H9 (cell line): ENCODE measurements around the gene STAU1. TPM values are rescaled to one million over a fixed set of nuclear protein-coding genes. Genes with fewer than 3 reads are reported as not detected.
"Not testable (repeated sequence)": the region's sequence is repeated elsewhere in the genome, so short reads cannot be mapped to it uniquely, and the experiment has no call there.

Experiments used
- DNase-seq: peaks from one replicate; pipeline ENCODE4 v3.0.0-alpha.2; 2017
- H2AFZ ChIP-seq: one replicate; pipeline ENCODE4 v1.6.1; 2013; ENCODE audit warnings: mild to moderate bottlenecking, low read length, control low read depth, moderate library complexity
- H2AK5ac ChIP-seq: 2 replicates; pipeline ENCODE4 v1.6.1; 2013; ENCODE audit warnings: low read length, control low read depth, mixed read lengths; ENCODE audit not compliant: insufficient read length
- H2BK120ac ChIP-seq: one replicate; pipeline ENCODE4 v1.6.1; 2013; ENCODE audit warnings: low read depth, mild to moderate bottlenecking, low read length, control low read depth, inconsistent platforms; ENCODE audit not compliant: poor library complexity, severe bottlenecking
- H2BK12ac ChIP-seq: 2 replicates; pipeline ENCODE4 v1.6.1; 2013; ENCODE audit warnings: low read length, control low read depth, mixed read lengths, low read depth; ENCODE audit not compliant: insufficient read length
- H2BK15ac ChIP-seq: 2 replicates; pipeline ENCODE4 v1.6.1; 2013; ENCODE audit warnings: low read depth, low read length, control low read depth
- H2BK20ac ChIP-seq: one replicate; pipeline ENCODE4 v1.6.1; 2013; ENCODE audit warnings: low read depth, mild to moderate bottlenecking, low read length, control low read depth, inconsistent platforms; ENCODE audit not compliant: poor library complexity, severe bottlenecking
- H2BK5ac ChIP-seq: 2 replicates; pipeline ENCODE4 v1.6.1; 2013; ENCODE audit warnings: low read length, control low read depth, mixed read lengths; ENCODE audit not compliant: insufficient read length
- H3K14ac ChIP-seq: 2 replicates; pipeline ENCODE4 v1.6.1; 2013; ENCODE audit warnings: low read length, control low read depth; ENCODE audit not compliant: insufficient read depth
- H3K18ac ChIP-seq: 2 replicates; pipeline ENCODE4 v1.6.1; 2013; ENCODE audit warnings: low read depth, mild to moderate bottlenecking, mixed read lengths, low read length, control low read depth; ENCODE audit not compliant: insufficient read length
- H3K23ac ChIP-seq: 2 replicates; pipeline ENCODE4 v1.6.1; 2013; ENCODE audit warnings: low read length, control low read depth, mixed read lengths, low read depth; ENCODE audit not compliant: insufficient read length
- H3K23me2 ChIP-seq: 2 replicates; pipeline ENCODE4 v1.6.1; 2013; ENCODE audit warnings: low read depth, mild to moderate bottlenecking, mixed read lengths, low read length, control low read depth; ENCODE audit not compliant: insufficient read length, poor library complexity, severe bottlenecking
- H3K27ac ChIP-seq: 2 replicates; pipeline ENCODE4 v1.5.1; 2013; ENCODE audit warnings: low read length, control low read depth, mixed read lengths, low read depth; ENCODE audit not compliant: insufficient read length
- H3K27me3 ChIP-seq: 2 replicates; pipeline ENCODE4 v1.6.1; 2013; ENCODE audit warnings: low read length, control low read depth, inconsistent platforms; ENCODE audit not compliant: insufficient read depth
- H3K4ac ChIP-seq: 2 replicates; pipeline ENCODE4 v1.6.1; 2013; ENCODE audit warnings: low read depth, mild to moderate bottlenecking, control low read depth, inconsistent platforms, low read length, moderate library complexity
- H3K4me1 ChIP-seq: 2 replicates; pipeline ENCODE4 v1.6.1; 2013; ENCODE audit warnings: low read length, control low read depth, inconsistent platforms; ENCODE audit not compliant: insufficient read depth
- H3K4me2 ChIP-seq: 2 replicates; pipeline ENCODE4 v1.6.1; 2013; ENCODE audit warnings: low read length, control low read depth, mixed read lengths; ENCODE audit not compliant: insufficient read length, insufficient read depth
- H3K56ac ChIP-seq: 2 replicates; pipeline ENCODE4 v1.6.1; 2013; ENCODE audit warnings: low read depth, mild to moderate bottlenecking, mixed read lengths, low read length, control low read depth; ENCODE audit not compliant: insufficient read length
- H3K79me1 ChIP-seq: 2 replicates; pipeline ENCODE4 v1.6.1; 2013; ENCODE audit warnings: low read depth, mild to moderate bottlenecking, moderate library complexity, low read length, control low read depth, inconsistent platforms; ENCODE audit not compliant: insufficient read depth, poor library complexity, severe bottlenecking
- H3K79me2 ChIP-seq: 2 replicates; pipeline ENCODE4 v1.6.1; 2013; ENCODE audit warnings: low read length, control low read depth, inconsistent platforms; ENCODE audit not compliant: insufficient read depth
- H3K9ac ChIP-seq: 2 replicates; pipeline ENCODE4 v1.6.1; 2013; ENCODE audit warnings: low read length, control low read depth, mixed read lengths; ENCODE audit not compliant: insufficient read length; ENCODE audit errors: extremely low read depth
- H3K9me3 ChIP-seq: one replicate; pipeline ENCODE4 v1.6.1; 2013; ENCODE audit warnings: low read depth, low read length, inconsistent platforms; ENCODE audit not compliant: control insufficient read depth
- H3T11ph ChIP-seq: one replicate; pipeline ENCODE4 v1.6.1; 2013; ENCODE audit warnings: mild to moderate bottlenecking, low read length, control low read depth, inconsistent platforms
- H4K20me1 ChIP-seq: one replicate; pipeline ENCODE4 v1.6.1; 2013; ENCODE audit not compliant: control insufficient read depth, insufficient read length, insufficient read depth
- H4K5ac ChIP-seq: 2 replicates; pipeline ENCODE4 v1.6.1; 2013; ENCODE audit warnings: low read depth, mild to moderate bottlenecking, mixed read lengths, low read length, control low read depth; ENCODE audit not compliant: insufficient read length
- H4K8ac ChIP-seq: replicated peaks from 2 replicates; pipeline ENCODE4 v1.6.1; 2013; ENCODE audit warnings: low read length, control low read depth, mixed read lengths, low read depth; ENCODE audit not compliant: insufficient read length
- H4K91ac ChIP-seq: 2 replicates; pipeline ENCODE4 v1.6.1; 2013; ENCODE audit warnings: low read depth, mild to moderate bottlenecking, moderate library complexity, mixed read lengths, low read length, control low read depth; ENCODE audit not compliant: insufficient read length
- H3K27ac Mint-ChIP-seq, 3 experiments: 2 replicates in 2 of 3; 3 replicates in 1 of 3; pipeline ENCODE4 v1.8.0; 2020 to 2021; ENCODE audit warnings: mixed read lengths in 3 of 3, mild to moderate bottlenecking in 1 of 3, moderate library complexity in 1 of 3
- H3K27me3 Mint-ChIP-seq: 2 replicates; pipeline ENCODE4 v1.8.0; 2021; ENCODE audit warnings: low read depth, mild to moderate bottlenecking, moderate library complexity, mixed read lengths
- H3K36me3 Mint-ChIP-seq, 3 experiments: 2 replicates in 2 of 3; 3 replicates in 1 of 3; pipeline ENCODE4 v1.8.0; 2020 to 2021; ENCODE audit warnings: low read depth in 3 of 3, mixed read lengths in 3 of 3; ENCODE audit not compliant: insufficient read depth in 1 of 3
- H3K4me1 Mint-ChIP-seq, 2 experiments: 2 replicates each; pipeline ENCODE4 v1.8.0; 2020; ENCODE audit warnings: mixed read lengths in 2 of 2
- H3K4me3 Mint-ChIP-seq, 2 experiments: 2 replicates in 1 of 2; 3 replicates in 1 of 2; pipeline ENCODE4 v1.8.0; 2020 to 2021; ENCODE audit warnings: mild to moderate bottlenecking in 2 of 2, mixed read lengths in 2 of 2, moderate library complexity in 1 of 2
- H3K9me3 Mint-ChIP-seq, 2 experiments: 2 replicates in 1 of 2; 3 replicates in 1 of 2; pipeline ENCODE4 v1.8.0; 2020; ENCODE audit warnings: mild to moderate bottlenecking in 2 of 2, mixed read lengths in 2 of 2, moderate library complexity in 1 of 2
- CTCF ChIP-seq: fragments of 200-600 bp; sonication (generic); conservative IDR thresholded peaks from 3 replicates; pipeline ENCODE4 v1.8.0; 2021; ENCODE audit warnings: antibody characterized with exemption, mild to moderate bottlenecking
- WGBS: extraction: QIAGEN DNeasy Blood & Tissue Kit; methylation state at CpG from one replicate; pipeline ENCODE4 v1.1.7; 2013; ENCODE audit warnings: missing lambda C conversion rate, low lambda C conversion rate, mixed read lengths; ENCODE audit not compliant: insufficient read length; ENCODE audit errors: extremely low coverage; 5-methylcytosine and 5-hydroxymethylcytosine counted together
- total RNA-seq: library from RNA; stranded (reverse); gene quantifications from 2 replicates; pipeline ENCODE4 v1.2.1, GENCODE V29; 2021

The STAU1 gene
- total RNA-seq, 1 experiment from 2014 or later = 106 TPM

GRCh38 chr20:49106328-49106727 lies 81.8 kb downstream of the STAU1 start:
- no peak overlapping the region for H3T11ph ChIP-seq
- Mint-ChIP-seq H3K36me3 (peaks cover 22 to 46% (median 36%) of the 10 kb centered on the region in 3 experiments; a peak in 6 of 7 replicates), H3K27me3 (no peaks in the 10 kb centered on the region), H3K4me1 (peaks cover 6 to 8% of the 10 kb centered on the region in 2 experiments; a peak in 3 of 4 replicates), H3K9me3 (no peaks in the 10 kb centered on the region), H3K4me3 (no peak overlapping the region), H3K27ac (peak overlapping the region; percentile 18 to 73 (median 27); a peak in 5 of 7 replicates)
- H3K23ac ChIP-seq = no peak overlapping the region
- no peak overlapping the region for H3K4ac ChIP-seq
- H3K14ac ChIP-seq = no peak overlapping the region
- no peak overlapping the region for H2BK12ac ChIP-seq
- DNase-seq = no peak
- no peak overlapping the region for H2BK120ac ChIP-seq
- no peak for TF ChIP-seq CTCF
- no peak overlapping the region for H4K8ac ChIP-seq
- no peaks in the 10 kb centered on the region for H4K20me1 ChIP-seq
- H2BK15ac ChIP-seq = no peak overlapping the region
- H3K79me1 ChIP-seq = no peaks in the 10 kb centered on the region
- WGBS = no CpG with 5 or more reads among the region's 6 CpGs
- no peaks in the 10 kb centered on the region for H3K4me1 ChIP-seq
- no peaks in the 10 kb centered on the region for H3K79me2 ChIP-seq
- H3K4me2 ChIP-seq = no peak overlapping the region
- no peaks in the 10 kb centered on the region for H3K9me3 ChIP-seq
- H3K27me3 ChIP-seq = no peaks in the 10 kb centered on the region
- H2BK5ac ChIP-seq = no peak overlapping the region
- no peak overlapping the region for H3K9ac ChIP-seq
- H3K18ac ChIP-seq = no peak overlapping the region
- H4K91ac ChIP-seq = no peak overlapping the region
- H3K56ac ChIP-seq = no peak overlapping the region
- H2AFZ ChIP-seq = no peak overlapping the region
- H2AK5ac ChIP-seq = no peak overlapping the region
- H3K23me2 ChIP-seq = no peaks in the 10 kb centered on the region
- no peak overlapping the region for H2BK20ac ChIP-seq
- H3K27ac ChIP-seq = no peak overlapping the region
- H4K5ac ChIP-seq = no peak overlapping the region

GRCh38 chr20:49104979-49105547 lies 83.1 kb downstream of the STAU1 start:
- not testable (repeated sequence) for H2BK12ac ChIP-seq, H2AFZ ChIP-seq, H3K23ac ChIP-seq, H4K91ac ChIP-seq, H2BK15ac ChIP-seq, H3T11ph ChIP-seq, H3K9me3 Mint-ChIP-seq, H3K79me1 ChIP-seq, H3K18ac ChIP-seq, H3K4me2 ChIP-seq, H3K56ac ChIP-seq, H3K9me3 ChIP-seq, H3K23me2 ChIP-seq, H3K27ac ChIP-seq, H3K4me3 Mint-ChIP-seq, H4K5ac ChIP-seq, DNase-seq, H4K20me1 ChIP-seq, H2BK5ac ChIP-seq, H3K79me2 ChIP-seq, H3K14ac ChIP-seq, H3K4ac ChIP-seq, H3K27me3 Mint-ChIP-seq, H2AK5ac ChIP-seq, H3K27me3 ChIP-seq, H3K4me1 ChIP-seq, H3K9ac ChIP-seq, H4K8ac ChIP-seq, H2BK20ac ChIP-seq, H3K4me1 Mint-ChIP-seq, H2BK120ac ChIP-seq
- Mint-ChIP-seq H3K27ac (peak overlapping the region in 1 of 3 experiments; percentile 28; a peak in 1 of 7 replicates), H3K36me3 (peaks cover 29 to 53% (median 44%) of the 10 kb centered on the region in 3 experiments; a peak in 6 of 7 replicates)
- WGBS = no CpG with 5 or more reads among the region's 11 CpGs
